IPS-15b (cell line): ENCODE results near the gene C6orf132.

Experiments used
- H3K27me3 ChIP-seq: one replicate; pipeline ENCODE4 v1.6.1; 2013; ENCODE audit warnings: low read length; ENCODE audit not compliant: control insufficient read depth, insufficient read depth
- H3K36me3 ChIP-seq: one replicate; pipeline ENCODE4 v1.6.1; 2013; ENCODE audit warnings: low read length; ENCODE audit not compliant: control insufficient read depth, insufficient read depth
- H3K4me1 ChIP-seq: one replicate; pipeline ENCODE4 v1.6.1; 2013; ENCODE audit warnings: mild to moderate bottlenecking, low read length; ENCODE audit not compliant: control insufficient read depth, insufficient read depth
- H3K4me3 ChIP-seq: one replicate; pipeline ENCODE4 v1.5.1; 2013; ENCODE audit warnings: low read depth, low read length
- H3K9ac ChIP-seq: one replicate; pipeline ENCODE4 v1.6.1; 2013; ENCODE audit warnings: low read depth, mild to moderate bottlenecking, low read length
- H3K9me3 ChIP-seq: one replicate; pipeline ENCODE4 v1.6.1; 2013; ENCODE audit warnings: mild to moderate bottlenecking, low read length; ENCODE audit not compliant: control insufficient read depth, insufficient read depth

The C6orf132 gene

DNA sequence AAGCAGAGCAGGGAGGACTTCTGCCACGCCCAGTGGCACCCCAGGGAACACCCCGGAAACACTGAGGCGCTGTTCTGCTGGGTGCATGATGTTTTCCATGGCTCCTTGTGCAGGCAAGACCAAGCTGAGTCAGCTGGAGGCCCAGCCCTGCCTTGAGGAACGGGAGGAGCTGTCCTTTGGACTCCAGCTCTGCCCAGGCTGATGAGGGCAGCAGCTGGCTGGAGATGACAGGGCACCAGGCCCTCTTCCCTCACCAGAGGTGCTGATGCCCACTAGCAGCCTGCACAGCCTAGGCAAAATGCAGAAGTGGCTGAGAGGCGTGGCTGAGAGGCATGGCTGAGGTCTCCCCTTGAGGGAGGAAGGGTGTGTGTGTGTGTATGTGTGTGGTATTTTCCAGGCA lies 2.4 kb downstream of the C6orf132 start:
- H3K9me3 ChIP-seq: no peaks in the 10 kb centered on the region
- H3K4me3 ChIP-seq: peak overlapping the region; percentile 18
- H3K36me3 ChIP-seq: peaks cover 7% of the 10 kb centered on the region
- H3K4me1 ChIP-seq: peaks cover 37% of the 10 kb centered on the region
- H3K27me3 ChIP-seq: no peaks in the 10 kb centered on the region
- H3K9ac ChIP-seq: no peak overlapping the region

DNA sequence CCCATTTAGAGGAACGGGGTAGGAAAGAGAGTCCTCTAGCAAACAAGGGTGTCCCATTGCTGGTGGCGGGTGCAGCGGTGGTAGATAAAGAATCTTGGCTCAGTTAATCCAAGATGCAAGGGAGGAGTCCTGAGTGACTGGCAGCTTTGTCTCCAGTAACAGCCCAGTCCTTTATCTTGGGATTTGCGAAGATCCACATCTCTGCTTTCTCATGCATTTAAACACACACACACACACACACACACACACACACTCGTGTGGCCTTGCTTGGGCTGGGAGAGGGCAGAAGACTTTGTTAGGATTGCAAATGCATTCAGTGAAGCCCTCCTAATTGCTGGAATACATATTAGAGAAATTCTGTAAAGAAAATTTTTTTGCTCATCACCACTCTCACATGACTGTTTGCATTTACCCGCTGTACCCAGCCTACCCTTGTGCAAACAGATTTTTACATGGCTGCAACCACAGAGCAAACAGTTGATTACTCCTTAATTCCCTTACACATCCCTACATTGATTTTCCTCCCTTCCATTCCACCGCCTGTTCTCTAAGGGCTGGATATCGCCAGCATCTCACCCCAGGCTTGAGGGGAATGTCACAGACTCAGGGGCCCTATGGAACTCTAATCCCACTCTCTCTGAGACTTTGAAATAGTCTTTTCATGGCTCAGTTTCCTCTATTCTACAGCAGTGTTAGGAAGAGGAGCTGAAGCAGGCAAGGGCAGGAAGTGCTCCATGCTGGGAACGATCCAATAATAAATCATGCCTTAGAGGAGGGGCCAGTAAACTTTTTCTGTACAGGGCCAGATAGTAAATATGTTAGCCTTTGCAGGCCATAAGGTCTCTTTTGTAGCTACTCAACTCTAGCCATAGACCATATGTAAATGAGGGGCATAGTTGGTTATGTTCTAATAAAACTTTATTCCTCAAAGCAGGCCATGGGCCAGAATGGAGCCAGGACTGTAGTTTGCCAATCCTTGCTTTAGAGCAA lies 3.5 kb downstream of the C6orf132 start:
- peaks cover 7% of the 10 kb centered on the region for H3K36me3 ChIP-seq
- H3K9ac ChIP-seq: peak overlapping the region; percentile 32
- no peaks in the 10 kb centered on the region for H3K9me3 ChIP-seq
- H3K4me3 ChIP-seq: peak overlapping the region; percentile 18
- H3K27me3 ChIP-seq: no peaks in the 10 kb centered on the region
- H3K4me1 ChIP-seq: peaks cover 40% of the 10 kb centered on the region

DNA sequence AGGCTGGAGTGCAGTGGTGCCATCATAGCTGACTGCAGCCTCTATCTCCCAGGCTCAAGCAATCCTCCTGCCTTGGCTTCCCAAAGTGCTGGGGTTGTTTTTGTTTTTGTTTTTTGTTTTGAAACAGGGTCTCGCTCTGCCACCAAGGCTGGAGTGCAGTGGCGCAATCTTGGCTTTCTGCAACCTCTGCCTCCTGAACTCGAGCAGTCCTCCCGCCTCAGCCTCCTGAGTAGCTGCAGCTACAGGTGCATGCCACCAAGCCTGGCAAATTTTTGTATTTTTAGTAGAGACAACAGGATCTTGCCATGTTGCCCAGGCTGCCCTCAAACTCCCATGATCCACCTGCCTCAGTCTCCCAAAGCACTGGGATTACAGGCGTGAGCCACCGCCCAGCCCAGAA lies 4.2 kb downstream of the C6orf132 start:
- Histone ChIP-seq H3K9me3 (no peaks in the 10 kb centered on the region), H3K36me3 (peaks cover 10% of the 10 kb centered on the region), H3K4me1 (peaks cover 44% of the 10 kb centered on the region), H3K4me3 (no peak overlapping the region), H3K9ac (no peak overlapping the region), H3K27me3 (no peaks in the 10 kb centered on the region)

DNA sequence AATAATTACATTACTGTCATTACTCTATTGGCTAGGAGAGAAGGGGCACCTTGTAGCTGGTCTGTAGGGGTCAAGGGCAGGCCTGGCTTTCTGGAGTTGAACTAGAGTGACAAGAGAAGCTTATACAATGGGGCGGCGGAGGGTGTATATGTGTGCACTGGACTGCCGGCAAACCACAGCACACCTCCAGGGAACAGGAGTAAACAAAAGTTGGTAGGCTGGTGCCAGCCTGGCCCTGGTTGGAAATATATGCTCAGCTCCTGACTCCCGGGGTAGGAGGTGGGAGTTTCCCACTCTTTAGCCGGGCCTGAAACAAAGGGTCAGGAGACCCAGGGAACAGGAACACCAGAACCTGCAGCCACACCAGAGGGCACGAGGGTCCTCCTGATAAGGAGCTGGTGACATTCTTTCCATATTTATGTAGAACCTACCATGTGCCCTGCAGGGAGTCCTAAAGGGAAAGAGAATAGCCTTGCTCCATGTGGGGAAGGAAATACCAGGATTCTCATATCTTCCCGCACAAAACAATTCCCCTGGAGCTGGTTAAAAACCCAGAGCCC lies 5.1 kb downstream of the C6orf132 start:
- Histone ChIP-seq H3K9me3 (no peaks in the 10 kb centered on the region), H3K36me3 (peaks cover 10% of the 10 kb centered on the region), H3K4me3 (peak overlapping the region; percentile 24), H3K4me1 (peaks cover 44% of the 10 kb centered on the region), H3K27me3 (no peaks in the 10 kb centered on the region), H3K9ac (peak overlapping the region; percentile 51)

- peak overlapping the region; percentile 51 for H3K9ac ChIP-seq
- no peaks in the 10 kb centered on the region for H3K9me3 ChIP-seq
- H3K27me3 ChIP-seq: no peaks in the 10 kb centered on the region
- H3K4me1 ChIP-seq: peaks cover 44% of the 10 kb centered on the region
- H3K4me3 ChIP-seq: peak overlapping the region; percentile 24
- H3K36me3 ChIP-seq: peaks cover 11% of the 10 kb centered on the region
Observed at GRCh38 chr6:42136508-42137193, 5.8 kb downstream of the C6orf132 start.

DNA sequence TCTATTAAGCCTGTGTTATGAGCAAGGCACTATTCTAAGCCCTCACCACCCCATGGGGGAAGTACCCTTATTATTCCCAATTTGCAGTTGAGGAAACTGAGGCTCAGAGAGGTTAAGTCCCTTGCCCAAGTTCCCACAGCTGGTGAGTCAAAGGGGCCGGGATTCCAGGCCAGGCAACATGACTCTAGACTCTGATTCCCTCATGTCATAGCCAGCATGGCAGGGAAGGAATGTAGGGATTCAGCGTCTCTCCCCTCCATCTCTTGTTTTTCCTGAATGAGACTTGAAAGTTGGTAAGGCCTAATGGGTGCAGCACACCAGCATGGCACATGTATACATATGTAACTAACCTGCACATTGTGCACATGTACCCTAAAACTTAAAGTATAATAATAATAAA lies 6.7 kb downstream of the C6orf132 start:
- peaks cover 41% of the 10 kb centered on the region for H3K4me1 ChIP-seq
- no peak overlapping the region for H3K4me3 ChIP-seq
- peaks cover 12% of the 10 kb centered on the region for H3K36me3 ChIP-seq
- H3K9ac ChIP-seq: no peak overlapping the region
- no peaks in the 10 kb centered on the region for H3K27me3 ChIP-seq
- H3K9me3 ChIP-seq: no peaks in the 10 kb centered on the region

GRCh38 chr6:42135161-42135560 lies 7.3 kb downstream of the C6orf132 start:
- Histone ChIP-seq H3K36me3 (peaks cover 12% of the 10 kb centered on the region), H3K4me1 (peaks cover 35% of the 10 kb centered on the region), H3K9ac (no peak overlapping the region), H3K27me3 (no peaks in the 10 kb centered on the region), H3K4me3 (no peak overlapping the region), H3K9me3 (no peaks in the 10 kb centered on the region)

DNA sequence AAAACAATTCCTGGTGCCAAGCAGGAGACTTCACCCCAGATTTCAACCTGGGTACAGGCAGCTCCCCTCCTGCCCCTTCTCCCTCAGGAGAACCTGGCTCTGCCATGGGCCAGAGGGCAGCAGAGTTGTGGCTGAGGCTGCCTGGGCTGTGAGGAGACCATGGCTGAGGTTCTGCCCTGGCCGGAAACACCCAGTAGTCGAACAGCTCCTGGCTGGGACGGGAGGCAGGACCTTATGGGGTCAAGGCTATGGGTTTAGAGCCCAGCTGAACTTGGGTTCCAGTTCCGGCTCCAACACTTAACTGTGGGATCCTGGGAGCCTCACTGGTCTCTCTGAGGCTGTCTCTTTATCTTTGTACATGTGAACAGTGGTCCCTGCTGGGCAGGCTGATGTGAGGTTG lies 8.5 kb downstream of the C6orf132 start:
- Histone ChIP-seq H3K4me3 (no peak overlapping the region), H3K9ac (no peak overlapping the region), H3K36me3 (peaks cover 19% of the 10 kb centered on the region), H3K4me1 (peaks cover 24% of the 10 kb centered on the region), H3K27me3 (no peaks in the 10 kb centered on the region), H3K9me3 (no peaks in the 10 kb centered on the region)

GRCh38 chr6:42131531-42131930 lies 10.9 kb downstream of the C6orf132 start:
- Histone ChIP-seq H3K4me3 (no peak overlapping the region), H3K9ac (no peak overlapping the region), H3K36me3 (peaks cover 34% of the 10 kb centered on the region), H3K27me3 (no peaks in the 10 kb centered on the region), H3K4me1 (peaks cover 15% of the 10 kb centered on the region), H3K9me3 (no peaks in the 10 kb centered on the region)

- H3K36me3 ChIP-seq: peaks cover 43% of the 10 kb centered on the region
- H3K4me3 ChIP-seq: no peak overlapping the region
- no peak overlapping the region for H3K9ac ChIP-seq
- H3K4me1 ChIP-seq: peaks cover 9% of the 10 kb centered on the region
- H3K9me3 ChIP-seq: no peaks in the 10 kb centered on the region
- no peaks in the 10 kb centered on the region for H3K27me3 ChIP-seq
Observed at GRCh38 chr6:42129360-42129676, 13.1 kb downstream of the C6orf132 start.

GRCh38 chr6:42128460-42129359 lies 13.7 kb downstream of the C6orf132 start:
- Histone ChIP-seq H3K36me3 (peaks cover 47% of the 10 kb centered on the region), H3K4me3 (no peak overlapping the region), H3K9me3 (no peaks in the 10 kb centered on the region), H3K9ac (no peak overlapping the region), H3K4me1 (peaks cover 6% of the 10 kb centered on the region), H3K27me3 (no peaks in the 10 kb centered on the region)
